ENCODE data around the gene NODAL. TPM values are rescaled to one million over a fixed set of nuclear protein-coding genes. Genes with fewer than 3 reads are reported as not detected.

NODAL gene
- total RNA-seq, 1 experiment from 2014 or later: not detected

DNA sequence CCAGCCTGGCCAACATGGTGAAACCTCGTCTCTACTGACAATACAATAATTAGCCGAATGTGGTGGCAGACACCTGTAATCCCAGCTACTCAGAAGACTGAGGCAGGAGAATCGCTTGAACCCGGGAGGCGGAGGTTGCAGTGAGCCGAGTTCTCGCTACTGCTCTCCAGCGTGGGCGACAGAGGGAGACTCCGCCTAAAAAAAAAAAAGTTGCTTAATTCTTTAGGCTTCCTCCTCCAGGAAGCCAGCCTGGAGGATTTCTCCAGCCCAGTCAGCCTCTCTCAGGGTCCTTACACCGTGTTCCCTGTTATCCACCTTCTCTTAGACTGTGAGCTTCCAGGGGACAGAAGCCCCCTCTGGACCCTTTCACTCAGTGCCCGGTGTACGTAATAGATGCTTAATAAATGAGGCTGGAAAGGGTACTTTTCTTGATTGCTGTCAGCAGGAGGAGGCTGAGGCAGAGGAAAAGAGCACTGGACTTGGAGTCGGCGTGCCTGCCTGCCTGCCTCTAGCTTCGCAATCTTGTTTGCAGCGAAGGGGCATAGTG is 16.4 kb upstream of the NODAL start:
- H3K4me3 ChIP-seq (ENCODE audit: low read depth in 2 of 2, low read length in 2 of 2): peak overlapping the region; percentile 28 to 44; a peak in 2 of 4 replicates
- H3K27ac ChIP-seq (ENCODE audit: low read length): no peak overlapping the region
- ATAC-seq (no peak), DNase-seq (ENCODE audit: low read depth, low spot score) (no peak)
- intact Hi-C loops (cut with micrococcal nuclease; ENCODE audit: unreplicated experiment) (no loop called here), in situ Hi-C loops (cut with HindIII; ENCODE audit: low pct_unique_long_range_greater_than_20kb, low sequenced_read_pairs) (no loop called here)
- POLR2A ChIA-PET: interaction anchor here (0.7 kb wide), 1 partner anchor 961 kb away, joined by 4 read pairs; no protein-coding TSS in a partner anchor
- H3K9me3 ChIP-seq (ENCODE audit: control insufficient read depth, insufficient read depth, low read depth, low read length): no peaks in the 10 kb centered on the region
- no peaks in the 10 kb centered on the region for H3K36me3 ChIP-seq (ENCODE audit: control insufficient read depth, insufficient read depth, low read length)
- no peak for TF ChIP-seq POLR2AphosphoS5 (IDR thresholded peaks at IDR 0.05; ENCODE audit: low read depth, low read length)
- no peak for TF ChIP-seq TCF7L2 (IDR thresholded peaks at IDR 0.05; ENCODE audit: low read depth, low read length)
- TF ChIP-seq, protein P1, sequence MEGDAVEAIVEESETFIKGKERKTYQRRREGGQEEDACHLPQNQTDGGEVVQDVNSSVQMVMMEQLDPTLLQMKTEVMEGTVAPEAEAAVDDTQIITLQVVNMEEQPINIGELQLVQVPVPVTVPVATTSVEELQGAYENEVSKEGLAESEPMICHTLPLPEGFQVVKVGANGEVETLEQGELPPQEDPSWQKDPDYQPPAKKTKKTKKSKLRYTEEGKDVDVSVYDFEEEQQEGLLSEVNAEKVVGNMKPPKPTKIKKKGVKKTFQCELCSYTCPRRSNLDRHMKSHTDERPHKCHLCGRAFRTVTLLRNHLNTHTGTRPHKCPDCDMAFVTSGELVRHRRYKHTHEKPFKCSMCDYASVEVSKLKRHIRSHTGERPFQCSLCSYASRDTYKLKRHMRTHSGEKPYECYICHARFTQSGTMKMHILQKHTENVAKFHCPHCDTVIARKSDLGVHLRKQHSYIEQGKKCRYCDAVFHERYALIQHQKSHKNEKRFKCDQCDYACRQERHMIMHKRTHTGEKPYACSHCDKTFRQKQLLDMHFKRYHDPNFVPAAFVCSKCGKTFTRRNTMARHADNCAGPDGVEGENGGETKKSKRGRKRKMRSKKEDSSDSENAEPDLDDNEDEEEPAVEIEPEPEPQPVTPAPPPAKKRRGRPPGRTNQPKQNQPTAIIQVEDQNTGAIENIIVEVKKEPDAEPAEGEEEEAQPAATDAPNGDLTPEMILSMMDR (IDR thresholded peaks at IDR 0.05): no peak
- TF ChIP-seq SIN3A (IDR thresholded peaks at IDR 0.05; ENCODE audit: borderline replicate concordance, insufficient read depth, low read depth, low read length): no peak
- TF ChIP-seq, protein P2, sequence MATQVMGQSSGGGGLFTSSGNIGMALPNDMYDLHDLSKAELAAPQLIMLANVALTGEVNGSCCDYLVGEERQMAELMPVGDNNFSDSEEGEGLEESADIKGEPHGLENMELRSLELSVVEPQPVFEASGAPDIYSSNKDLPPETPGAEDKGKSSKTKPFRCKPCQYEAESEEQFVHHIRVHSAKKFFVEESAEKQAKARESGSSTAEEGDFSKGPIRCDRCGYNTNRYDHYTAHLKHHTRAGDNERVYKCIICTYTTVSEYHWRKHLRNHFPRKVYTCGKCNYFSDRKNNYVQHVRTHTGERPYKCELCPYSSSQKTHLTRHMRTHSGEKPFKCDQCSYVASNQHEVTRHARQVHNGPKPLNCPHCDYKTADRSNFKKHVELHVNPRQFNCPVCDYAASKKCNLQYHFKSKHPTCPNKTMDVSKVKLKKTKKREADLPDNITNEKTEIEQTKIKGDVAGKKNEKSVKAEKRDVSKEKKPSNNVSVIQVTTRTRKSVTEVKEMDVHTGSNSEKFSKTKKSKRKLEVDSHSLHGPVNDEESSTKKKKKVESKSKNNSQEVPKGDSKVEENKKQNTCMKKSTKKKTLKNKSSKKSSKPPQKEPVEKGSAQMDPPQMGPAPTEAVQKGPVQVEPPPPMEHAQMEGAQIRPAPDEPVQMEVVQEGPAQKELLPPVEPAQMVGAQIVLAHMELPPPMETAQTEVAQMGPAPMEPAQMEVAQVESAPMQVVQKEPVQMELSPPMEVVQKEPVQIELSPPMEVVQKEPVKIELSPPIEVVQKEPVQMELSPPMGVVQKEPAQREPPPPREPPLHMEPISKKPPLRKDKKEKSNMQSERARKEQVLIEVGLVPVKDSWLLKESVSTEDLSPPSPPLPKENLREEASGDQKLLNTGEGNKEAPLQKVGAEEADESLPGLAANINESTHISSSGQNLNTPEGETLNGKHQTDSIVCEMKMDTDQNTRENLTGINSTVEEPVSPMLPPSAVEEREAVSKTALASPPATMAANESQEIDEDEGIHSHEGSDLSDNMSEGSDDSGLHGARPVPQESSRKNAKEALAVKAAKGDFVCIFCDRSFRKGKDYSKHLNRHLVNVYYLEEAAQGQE (IDR thresholded peaks at IDR 0.05; ENCODE audit: insufficient read depth in 1 of 2, low read depth in 2 of 2, low read length in 1 of 2): no peak
- no TSS peak for BruUV-seq (replicated peaks)
- peaks cover 6% of the 10 kb centered on the region for H3K4me1 ChIP-seq (ENCODE audit: control insufficient read depth, insufficient read depth, low read length)
- H3K27me3 ChIP-seq (ENCODE audit: control insufficient read depth, insufficient read depth, low read length): no peaks in the 10 kb centered on the region
- CTCF ChIA-PET: interaction anchor here (0.7 kb wide), 1 partner anchor 193 kb away, joined by 3 read pairs; no protein-coding TSS in a partner anchor

- no peaks in the 10 kb centered on the region for H3K9me3 ChIP-seq (ENCODE audit: control insufficient read depth, insufficient read depth, low read depth, low read length)
- CTCF ChIA-PET: no interaction called here
- H3K27me3 ChIP-seq (ENCODE audit: control insufficient read depth, insufficient read depth, low read length): no peaks in the 10 kb centered on the region
- no peak for DNase-seq (ENCODE audit: low read depth, low spot score)
- in situ Hi-C loops (cut with HindIII; ENCODE audit: low pct_unique_long_range_greater_than_20kb, low sequenced_read_pairs): no loop called here
- no peaks in the 10 kb centered on the region for H3K36me3 ChIP-seq (ENCODE audit: control insufficient read depth, insufficient read depth, low read length)
- H3K27ac ChIP-seq (ENCODE audit: low read length): no peak overlapping the region
- POLR2A ChIA-PET: no interaction called here
- TF ChIP-seq POLR2AphosphoS5 (IDR thresholded peaks at IDR 0.05; ENCODE audit: low read depth, low read length) (no peak), SIN3A (IDR thresholded peaks at IDR 0.05; ENCODE audit: borderline replicate concordance, insufficient read depth, low read depth, low read length) (no peak), TCF7L2 (IDR thresholded peaks at IDR 0.05; ENCODE audit: low read depth, low read length) (no peak)
- TF ChIP-seq, protein P2 (IDR thresholded peaks at IDR 0.05; ENCODE audit: insufficient read depth in 1 of 2, low read depth in 2 of 2, low read length in 1 of 2): no peak
- TF ChIP-seq, protein P1 (IDR thresholded peaks at IDR 0.05): no peak
- ATAC-seq: no peak
- H3K4me1 ChIP-seq (ENCODE audit: control insufficient read depth, insufficient read depth, low read length): peaks cover 6% of the 10 kb centered on the region
- H3K4me3 ChIP-seq (ENCODE audit: low read depth in 2 of 2, low read length in 2 of 2): no peak overlapping the region
- intact Hi-C loops (cut with micrococcal nuclease; ENCODE audit: unreplicated experiment): no loop called here
- BruUV-seq (replicated peaks): no TSS peak
These were observed 14.7 kb upstream of the NODAL start for GRCh38 chr10:70456164-70456563.

All from Panc1 (cell line).